GM12865 (cell line): ENCODE measurements around the gene CYP27A1.

ENCODE experiments used
- DNase-seq: peaks from one replicate; pipeline ENCODE4 v3.0.0; 2010; ENCODE audit warnings: low read depth
- H3K4me3 ChIP-seq: 2 replicates; pipeline ENCODE4 v1.5.1; 2011; ENCODE audit warnings: mild to moderate bottlenecking, low read depth, low read length, control low read depth
- CTCF ChIP-seq: IDR thresholded peaks from 2 replicates; pipeline ENCODE4 v1.5.1; 2011; ENCODE audit warnings: low read length, control low read depth, low read depth, inconsistent platforms; ENCODE audit not compliant: insufficient read depth; ENCODE audit errors: missing control alignments

CYP27A1 gene

GRCh38 chr2:218855305-218856166, 73.6 kb downstream of the CYP27A1 start:
- DNase-seq: no peak
- no peak for TF ChIP-seq CTCF
- H3K4me3 ChIP-seq: no peak overlapping the region

- no peak overlapping the region for H3K4me3 ChIP-seq
- TF ChIP-seq CTCF: no peak
- DNase-seq: no peak
These were observed 74.4 kb downstream of the CYP27A1 start for GRCh38 chr2:218856167-218856895.

- DNase-seq: no peak
- no peak overlapping the region for H3K4me3 ChIP-seq
- no peak for TF ChIP-seq CTCF
These were observed 74.9 kb downstream of the CYP27A1 start for GRCh38 chr2:218856896-218857243.

- DNase-seq: no peak
- no peak for TF ChIP-seq CTCF
- H3K4me3 ChIP-seq: no peak overlapping the region
These were observed 75.6 kb downstream of the CYP27A1 start for GRCh38 chr2:218857371-218858137.

- DNase-seq: no peak
- no peak overlapping the region for H3K4me3 ChIP-seq
- no peak for TF ChIP-seq CTCF
These were observed 76.1 kb downstream of the CYP27A1 start for GRCh38 chr2:218858138-218858445.

GRCh38 chr2:218858671-218859555, 77.0 kb downstream of the CYP27A1 start:
- no peak for TF ChIP-seq CTCF
- DNase-seq: no peak
- no peak overlapping the region for H3K4me3 ChIP-seq
